ENCODE data around the gene FBXO34. TPM values are rescaled to one million over a fixed set of nuclear protein-coding genes. Genes with fewer than 3 reads are reported as not detected.

Gene FBXO34
- total RNA-seq, 1 donor from 2014 or later: 26.6 TPM

- Mint-ChIP-seq H3K4me3 (no peak overlapping the region), H3K27ac (no peak overlapping the region), H3K27me3 (ENCODE audit: insufficient read depth) (peaks cover 27% of the 10 kb centered on the region), H3K9me3 (no peaks in the 10 kb centered on the region), H3K36me3 (ENCODE audit: low read depth) (no peaks in the 10 kb centered on the region), H3K4me1 (ENCODE audit: low read depth) (no peaks in the 10 kb centered on the region)
- intact Hi-C loops (cut with micrococcal nuclease): loop anchor here (5.0 to 10.0 kb wide), 2 partner anchors 36 to 1096 kb away; no protein-coding TSS in a partner anchor
- no peak for DNase-seq (ENCODE audit: low spot score)
Measured at GRCh38 chr14:55248411-55248810, 22.8 kb upstream of the FBXO34 start.

- H3K36me3 Mint-ChIP-seq (ENCODE audit: low read depth): no peaks in the 10 kb centered on the region
- intact Hi-C loops (cut with micrococcal nuclease): loop anchor here (5.0 to 10.0 kb wide), 2 partner anchors 37 to 1095 kb away; no protein-coding TSS in a partner anchor
- no peak for DNase-seq (ENCODE audit: low spot score)
- no peak overlapping the region for H3K4me3 Mint-ChIP-seq
- H3K27me3 Mint-ChIP-seq (ENCODE audit: insufficient read depth): peaks cover 27% of the 10 kb centered on the region
- no peaks in the 10 kb centered on the region for H3K9me3 Mint-ChIP-seq
- H3K4me1 Mint-ChIP-seq (ENCODE audit: low read depth): no peaks in the 10 kb centered on the region
- H3K27ac Mint-ChIP-seq: no peak overlapping the region
Measured at GRCh38 chr14:55249423-55249822, 21.8 kb upstream of the FBXO34 start.

DNA sequence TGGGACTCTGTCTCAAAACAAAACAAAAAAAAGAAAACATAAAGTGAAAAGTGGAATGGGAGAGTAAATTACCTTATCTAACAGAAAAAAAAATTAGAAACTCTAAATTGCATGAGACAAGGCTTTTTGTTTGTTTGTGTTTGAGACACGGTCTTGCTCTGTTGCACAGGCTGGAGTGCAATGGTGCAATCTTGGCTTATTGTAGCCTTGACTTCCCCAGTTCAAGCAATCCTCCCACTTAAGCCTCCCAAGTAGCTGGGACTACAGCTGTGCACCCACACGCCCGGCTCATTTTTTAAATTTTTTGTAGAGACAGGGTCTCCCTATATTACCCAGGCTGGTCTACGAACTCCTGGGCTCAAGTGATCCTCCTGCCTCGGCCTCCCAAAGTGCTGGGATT lies 17.9 kb upstream of the FBXO34 start:
- no peak overlapping the region for H3K27ac Mint-ChIP-seq
- peaks cover 14% of the 10 kb centered on the region for H3K27me3 Mint-ChIP-seq (ENCODE audit: insufficient read depth)
- no peaks in the 10 kb centered on the region for H3K4me1 Mint-ChIP-seq (ENCODE audit: low read depth)
- H3K36me3 Mint-ChIP-seq (ENCODE audit: low read depth): no peaks in the 10 kb centered on the region
- no peak for DNase-seq (ENCODE audit: low spot score)
- no peaks in the 10 kb centered on the region for H3K9me3 Mint-ChIP-seq
- H3K4me3 Mint-ChIP-seq: no peak overlapping the region
- intact Hi-C loops (cut with micrococcal nuclease): no loop called here

- DNase-seq (ENCODE audit: low spot score): no peak
- intact Hi-C loops (cut with micrococcal nuclease): no loop called here
- Mint-ChIP-seq H3K36me3 (ENCODE audit: low read depth) (no peaks in the 10 kb centered on the region), H3K4me3 (no peak overlapping the region), H3K4me1 (ENCODE audit: low read depth) (no peaks in the 10 kb centered on the region), H3K27me3 (ENCODE audit: insufficient read depth) (peaks cover 9% of the 10 kb centered on the region), H3K9me3 (no peaks in the 10 kb centered on the region), H3K27ac (no peak overlapping the region)
Measured at GRCh38 chr14:55254581-55254980, 16.6 kb upstream of the FBXO34 start.

GRCh38 chr14:55255979-55256378 lies 15.2 kb upstream of the FBXO34 start:
- H3K9me3 Mint-ChIP-seq: no peaks in the 10 kb centered on the region
- no peak for DNase-seq (ENCODE audit: low spot score)
- no peaks in the 10 kb centered on the region for H3K36me3 Mint-ChIP-seq (ENCODE audit: low read depth)
- peaks cover 8% of the 10 kb centered on the region for H3K27me3 Mint-ChIP-seq (ENCODE audit: insufficient read depth)
- no peak overlapping the region for H3K27ac Mint-ChIP-seq
- intact Hi-C loops (cut with micrococcal nuclease): no loop called here
- H3K4me1 Mint-ChIP-seq (ENCODE audit: low read depth): no peaks in the 10 kb centered on the region
- no peak overlapping the region for H3K4me3 Mint-ChIP-seq

DNA sequence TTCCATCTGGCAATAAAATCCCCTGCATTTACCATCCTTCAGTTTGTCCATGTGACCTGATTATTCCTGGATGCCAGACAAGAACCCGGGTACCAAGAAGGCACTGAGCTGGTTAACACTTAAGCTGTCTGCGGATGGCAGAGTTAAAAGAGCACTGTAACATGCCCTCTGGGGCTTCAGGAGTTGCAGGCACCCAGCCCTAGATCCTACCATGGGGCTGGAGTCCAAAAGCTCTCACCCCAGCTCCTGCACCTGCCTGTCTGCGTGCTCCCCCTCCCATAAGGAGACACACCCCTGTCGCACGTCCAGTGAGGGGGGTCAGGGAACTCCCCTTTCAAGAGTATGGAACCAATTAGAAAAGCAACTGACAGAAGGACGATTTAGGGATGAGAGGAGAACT lies 14.6 kb upstream of the FBXO34 start:
- no peak overlapping the region for H3K27ac Mint-ChIP-seq
- H3K4me1 Mint-ChIP-seq (ENCODE audit: low read depth): no peaks in the 10 kb centered on the region
- intact Hi-C loops (cut with micrococcal nuclease): no loop called here
- no peaks in the 10 kb centered on the region for H3K36me3 Mint-ChIP-seq (ENCODE audit: low read depth)
- DNase-seq (ENCODE audit: low spot score): no peak
- H3K4me3 Mint-ChIP-seq: no peak overlapping the region
- no peaks in the 10 kb centered on the region for H3K9me3 Mint-ChIP-seq
- peaks cover 10% of the 10 kb centered on the region for H3K27me3 Mint-ChIP-seq (ENCODE audit: insufficient read depth)

GRCh38 chr14:55265197-55265596 lies 6.0 kb upstream of the FBXO34 start:
- Mint-ChIP-seq H3K4me1 (ENCODE audit: low read depth) (peaks cover under 1% of the 10 kb centered on the region), H3K9me3 (no peaks in the 10 kb centered on the region), H3K36me3 (ENCODE audit: low read depth) (no peaks in the 10 kb centered on the region), H3K27ac (no peak overlapping the region), H3K27me3 (ENCODE audit: insufficient read depth) (peaks cover 5% of the 10 kb centered on the region), H3K4me3 (no peak overlapping the region)
- intact Hi-C loops (cut with micrococcal nuclease): no loop called here
- no peak for DNase-seq (ENCODE audit: low spot score)

DNA sequence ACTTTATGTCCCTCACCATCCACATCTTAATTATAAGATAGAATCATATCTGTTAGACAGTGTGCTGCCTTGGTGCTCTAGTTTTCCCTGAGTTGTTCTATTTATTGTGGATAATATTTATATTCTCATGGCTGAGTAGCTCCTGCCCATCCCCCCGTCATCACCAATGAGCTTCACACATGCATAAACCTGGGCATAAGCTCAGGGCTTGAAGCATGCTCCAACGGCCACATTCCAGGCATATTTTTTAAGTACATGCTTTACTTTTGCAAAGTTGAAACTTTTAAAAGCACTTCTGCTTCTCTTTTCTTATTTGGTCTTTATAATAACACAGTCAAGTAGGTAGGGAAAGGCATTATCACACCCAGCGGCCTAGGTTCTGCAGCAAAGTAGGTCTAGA lies 3.4 kb upstream of the FBXO34 start:
- Mint-ChIP-seq H3K27ac (no peak overlapping the region), H3K27me3 (ENCODE audit: insufficient read depth) (peaks cover 5% of the 10 kb centered on the region), H3K9me3 (no peaks in the 10 kb centered on the region), H3K4me1 (ENCODE audit: low read depth) (peaks cover 20% of the 10 kb centered on the region), H3K36me3 (ENCODE audit: low read depth) (no peaks in the 10 kb centered on the region), H3K4me3 (no peak overlapping the region)
- intact Hi-C loops (cut with micrococcal nuclease): no loop called here
- no peak for DNase-seq (ENCODE audit: low spot score)

GRCh38 chr14:55271572-55272298 lies 514 bp downstream of the FBXO34 start:
- Mint-ChIP-seq H3K9me3 (no peaks in the 10 kb centered on the region), H3K27ac (peak overlapping the region; percentile 94), H3K4me1 (ENCODE audit: low read depth) (peaks cover 52% of the 10 kb centered on the region), H3K27me3 (ENCODE audit: insufficient read depth) (peaks cover 2% of the 10 kb centered on the region), H3K36me3 (ENCODE audit: low read depth) (peaks cover 8% of the 10 kb centered on the region), H3K4me3 (peak overlapping the region; percentile 90)
- intact Hi-C loops (cut with micrococcal nuclease): loop anchor here (1.0 to 10.0 kb wide), 11 partner anchors 15 to 846 kb away; partner anchors contain the start of genes ATG14, MAPK1IP1L and PELI2
- peak; percentile 63 for DNase-seq (ENCODE audit: low spot score)

DNA sequence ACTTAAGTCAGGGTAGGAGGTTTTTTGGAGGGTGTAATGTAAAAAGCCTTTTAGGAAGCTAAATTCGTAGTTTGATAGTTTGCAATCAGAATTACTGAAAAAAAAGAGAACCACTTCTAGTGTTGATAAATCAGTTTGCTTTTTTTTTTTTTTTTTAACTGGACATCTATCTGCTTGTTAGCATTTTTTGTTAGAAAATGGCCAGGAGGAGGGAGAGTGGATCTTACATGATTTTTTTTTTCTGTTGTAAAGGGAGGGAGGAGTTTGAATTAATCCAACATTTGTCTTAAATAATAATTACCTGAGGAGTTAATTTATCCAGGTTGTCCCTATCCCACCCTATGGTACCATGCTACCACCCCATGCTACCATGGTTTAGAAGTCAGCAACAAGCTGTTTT lies 1.2 kb downstream of the FBXO34 start:
- Mint-ChIP-seq H3K27ac (peak overlapping the region; percentile 94), H3K36me3 (ENCODE audit: low read depth) (peaks cover 8% of the 10 kb centered on the region), H3K27me3 (ENCODE audit: insufficient read depth) (peaks cover 2% of the 10 kb centered on the region), H3K9me3 (no peaks in the 10 kb centered on the region), H3K4me3 (peak overlapping the region; percentile 90), H3K4me1 (ENCODE audit: low read depth) (peaks cover 58% of the 10 kb centered on the region)
- intact Hi-C loops (cut with micrococcal nuclease): loop anchor here (2.0 to 10.0 kb wide), 5 partner anchors 14 to 845 kb away; partner anchors contain the start of genes MAPK1IP1L and PELI2
- no peak for DNase-seq (ENCODE audit: low spot score)

- Mint-ChIP-seq H3K27ac (peak overlapping the region; percentile 1), H3K36me3 (ENCODE audit: low read depth) (peaks cover 8% of the 10 kb centered on the region), H3K27me3 (ENCODE audit: insufficient read depth) (peaks cover 2% of the 10 kb centered on the region), H3K4me1 (ENCODE audit: low read depth) (peaks cover 63% of the 10 kb centered on the region), H3K9me3 (no peaks in the 10 kb centered on the region), H3K4me3 (peak overlapping the region; percentile 90)
- no peak for DNase-seq (ENCODE audit: low spot score)
- intact Hi-C loops (cut with micrococcal nuclease): loop anchor here (2.0 to 10.0 kb wide), 5 partner anchors 14 to 844 kb away; partner anchors contain the start of genes MAPK1IP1L and PELI2
Measured at GRCh38 chr14:55272922-55273321, 1.7 kb downstream of the FBXO34 start.

DNA sequence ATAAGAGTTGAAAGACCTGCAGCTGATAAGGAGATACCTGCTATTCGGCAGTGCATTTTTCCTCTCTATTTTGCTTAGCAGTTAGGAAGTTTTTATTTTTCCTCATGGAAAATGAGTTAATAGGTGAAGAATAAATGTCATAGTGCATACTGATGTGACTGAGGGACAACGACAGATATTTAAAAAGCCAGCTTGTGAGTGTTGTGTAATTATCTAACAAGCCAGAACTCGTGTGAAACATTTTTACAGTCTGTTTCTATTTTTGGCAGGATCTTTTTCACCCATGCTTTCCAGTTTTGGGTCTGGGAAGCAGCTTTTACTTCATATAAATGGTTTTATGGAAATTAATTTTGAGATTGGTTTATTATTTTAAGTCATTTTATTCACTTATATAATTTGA lies 2.9 kb downstream of the FBXO34 start:
- H3K27ac Mint-ChIP-seq: no peak overlapping the region
- intact Hi-C loops (cut with micrococcal nuclease): loop anchor here (5.0 to 10.0 kb wide), 4 partner anchors 33 to 843 kb away; partner anchors contain the start of genes MAPK1IP1L and PELI2
- no peak overlapping the region for H3K4me3 Mint-ChIP-seq
- no peak for DNase-seq (ENCODE audit: low spot score)
- H3K4me1 Mint-ChIP-seq (ENCODE audit: low read depth): peaks cover 67% of the 10 kb centered on the region
- H3K27me3 Mint-ChIP-seq (ENCODE audit: insufficient read depth): peaks cover 2% of the 10 kb centered on the region
- peaks cover 8% of the 10 kb centered on the region for H3K36me3 Mint-ChIP-seq (ENCODE audit: low read depth)
- H3K9me3 Mint-ChIP-seq: no peaks in the 10 kb centered on the region

DNA sequence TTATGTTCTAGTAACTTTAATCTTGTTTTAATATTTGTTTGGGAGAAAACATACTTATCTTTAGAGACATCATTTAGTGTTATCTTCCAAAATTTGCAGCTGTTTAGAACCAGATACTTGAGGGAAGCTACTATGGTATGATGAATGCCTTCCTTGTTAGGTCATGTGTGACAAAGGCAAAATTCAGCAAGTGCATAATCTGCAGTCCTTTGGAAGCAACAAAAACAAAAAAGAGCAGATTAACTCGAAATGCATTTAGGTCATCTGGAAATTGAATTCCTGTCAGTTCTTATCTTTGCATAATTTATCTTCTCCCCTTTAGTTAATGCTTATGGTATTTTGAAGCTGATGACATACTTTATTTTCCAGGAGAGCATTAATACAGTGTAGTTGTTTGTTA lies 3.5 kb downstream of the FBXO34 start:
- H3K27ac Mint-ChIP-seq: no peak overlapping the region
- H3K9me3 Mint-ChIP-seq: no peaks in the 10 kb centered on the region
- intact Hi-C loops (cut with micrococcal nuclease): loop anchor here (5.0 to 10.0 kb wide), 4 partner anchors 33 to 843 kb away; partner anchors contain the start of genes MAPK1IP1L and PELI2
- no peak overlapping the region for H3K4me3 Mint-ChIP-seq
- H3K4me1 Mint-ChIP-seq (ENCODE audit: low read depth): peaks cover 71% of the 10 kb centered on the region
- peaks cover 2% of the 10 kb centered on the region for H3K27me3 Mint-ChIP-seq (ENCODE audit: insufficient read depth)
- no peak for DNase-seq (ENCODE audit: low spot score)
- peaks cover 11% of the 10 kb centered on the region for H3K36me3 Mint-ChIP-seq (ENCODE audit: low read depth)
